Kidney epithelial cell (primary cell): ENCODE results near the gene PANK4. TPM values are rescaled to one million over a fixed set of nuclear protein-coding genes. Genes with fewer than 3 reads are reported as not detected.

Experiments
- DNase-seq: peaks from one replicate; pipeline ENCODE4 v3.0.0-alpha.2; 2010; ENCODE audit warnings: low read depth
- H3K27me3 ChIP-seq: 2 replicates; pipeline ENCODE4 v1.6.0; 2011; ENCODE audit warnings: low read length; ENCODE audit not compliant: control insufficient read depth, insufficient read depth
- H3K36me3 ChIP-seq: 2 replicates; pipeline ENCODE4 v1.5.1; 2011; ENCODE audit warnings: low read length; ENCODE audit not compliant: control insufficient read depth, insufficient read depth
- H3K4me3 ChIP-seq: 2 replicates; pipeline ENCODE4 v1.5.1; 2011; ENCODE audit warnings: low read depth, mild to moderate bottlenecking, control low read depth, low read length
- total RNA-seq: library from RNA; depleted of rRNA; stranded (reverse); fragments of >200 nt; gene quantifications from 2 replicates; pipeline ENCODE4 v1.2.3, GENCODE V29; 2015
- TF ChIP-seq, protein P1 (sequence below): IDR thresholded peaks from 2 replicates; pipeline ENCODE4 v1.5.1; 2011; ENCODE audit warnings: mild to moderate bottlenecking, moderate library complexity, low read length, control low read depth, inconsistent platforms; ENCODE audit not compliant: insufficient read depth, poor library complexity, severe bottlenecking

PANK4 gene
- total RNA-seq, 1 donor from 2014 or later = 28.9 TPM

DNA sequence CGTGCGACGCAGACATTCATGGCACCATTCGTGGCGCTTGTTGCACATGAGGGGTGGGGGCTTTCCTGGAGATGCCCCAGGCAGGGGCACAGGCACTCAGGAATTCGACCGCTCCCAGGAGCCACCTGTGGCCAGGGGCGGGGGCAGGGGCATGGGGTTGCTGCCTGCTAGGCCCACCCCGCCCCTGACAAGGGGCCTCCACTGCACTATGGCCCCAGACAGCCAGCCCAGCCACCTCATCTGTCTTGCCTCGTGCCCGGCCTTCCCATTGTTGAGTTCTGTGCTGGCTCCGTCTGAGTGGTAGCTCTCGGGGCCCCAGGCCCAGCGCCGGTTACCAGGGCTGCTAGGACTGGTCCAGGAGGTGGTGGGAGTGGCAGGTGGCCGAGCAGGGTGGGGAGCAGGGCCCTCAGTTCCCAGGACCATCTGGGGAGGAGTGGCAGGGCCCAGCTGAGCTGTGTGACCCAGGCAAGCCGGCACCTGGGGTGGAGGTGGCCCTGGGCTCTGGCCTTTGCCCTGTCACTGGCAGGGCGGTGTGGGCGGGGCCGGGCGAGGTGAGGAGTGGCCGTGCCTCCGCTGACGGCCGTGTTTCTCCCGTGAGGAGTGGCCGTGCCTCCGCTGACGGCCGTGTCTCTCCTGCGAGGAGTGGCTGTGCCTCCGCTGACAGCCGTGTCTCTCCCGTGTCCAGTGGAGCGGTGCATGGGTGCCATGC lies 48.5 kb downstream of the PANK4 start:
- no peak for DNase-seq
- Histone ChIP-seq H3K27me3 (peaks cover 18% of the 10 kb centered on the region), H3K36me3 (no peaks in the 10 kb centered on the region), H3K4me3 (no peak overlapping the region)
- TF ChIP-seq, protein P1, sequence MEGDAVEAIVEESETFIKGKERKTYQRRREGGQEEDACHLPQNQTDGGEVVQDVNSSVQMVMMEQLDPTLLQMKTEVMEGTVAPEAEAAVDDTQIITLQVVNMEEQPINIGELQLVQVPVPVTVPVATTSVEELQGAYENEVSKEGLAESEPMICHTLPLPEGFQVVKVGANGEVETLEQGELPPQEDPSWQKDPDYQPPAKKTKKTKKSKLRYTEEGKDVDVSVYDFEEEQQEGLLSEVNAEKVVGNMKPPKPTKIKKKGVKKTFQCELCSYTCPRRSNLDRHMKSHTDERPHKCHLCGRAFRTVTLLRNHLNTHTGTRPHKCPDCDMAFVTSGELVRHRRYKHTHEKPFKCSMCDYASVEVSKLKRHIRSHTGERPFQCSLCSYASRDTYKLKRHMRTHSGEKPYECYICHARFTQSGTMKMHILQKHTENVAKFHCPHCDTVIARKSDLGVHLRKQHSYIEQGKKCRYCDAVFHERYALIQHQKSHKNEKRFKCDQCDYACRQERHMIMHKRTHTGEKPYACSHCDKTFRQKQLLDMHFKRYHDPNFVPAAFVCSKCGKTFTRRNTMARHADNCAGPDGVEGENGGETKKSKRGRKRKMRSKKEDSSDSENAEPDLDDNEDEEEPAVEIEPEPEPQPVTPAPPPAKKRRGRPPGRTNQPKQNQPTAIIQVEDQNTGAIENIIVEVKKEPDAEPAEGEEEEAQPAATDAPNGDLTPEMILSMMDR = no peak

- Histone ChIP-seq H3K4me3 (no peak overlapping the region), H3K27me3 (peaks cover 22% of the 10 kb centered on the region), H3K36me3 (no peaks in the 10 kb centered on the region)
- no peak for DNase-seq
- TF ChIP-seq, protein P1 = no peak
Measured at GRCh38 chr1:2477309-2477708, 49.1 kb downstream of the PANK4 start.

DNA sequence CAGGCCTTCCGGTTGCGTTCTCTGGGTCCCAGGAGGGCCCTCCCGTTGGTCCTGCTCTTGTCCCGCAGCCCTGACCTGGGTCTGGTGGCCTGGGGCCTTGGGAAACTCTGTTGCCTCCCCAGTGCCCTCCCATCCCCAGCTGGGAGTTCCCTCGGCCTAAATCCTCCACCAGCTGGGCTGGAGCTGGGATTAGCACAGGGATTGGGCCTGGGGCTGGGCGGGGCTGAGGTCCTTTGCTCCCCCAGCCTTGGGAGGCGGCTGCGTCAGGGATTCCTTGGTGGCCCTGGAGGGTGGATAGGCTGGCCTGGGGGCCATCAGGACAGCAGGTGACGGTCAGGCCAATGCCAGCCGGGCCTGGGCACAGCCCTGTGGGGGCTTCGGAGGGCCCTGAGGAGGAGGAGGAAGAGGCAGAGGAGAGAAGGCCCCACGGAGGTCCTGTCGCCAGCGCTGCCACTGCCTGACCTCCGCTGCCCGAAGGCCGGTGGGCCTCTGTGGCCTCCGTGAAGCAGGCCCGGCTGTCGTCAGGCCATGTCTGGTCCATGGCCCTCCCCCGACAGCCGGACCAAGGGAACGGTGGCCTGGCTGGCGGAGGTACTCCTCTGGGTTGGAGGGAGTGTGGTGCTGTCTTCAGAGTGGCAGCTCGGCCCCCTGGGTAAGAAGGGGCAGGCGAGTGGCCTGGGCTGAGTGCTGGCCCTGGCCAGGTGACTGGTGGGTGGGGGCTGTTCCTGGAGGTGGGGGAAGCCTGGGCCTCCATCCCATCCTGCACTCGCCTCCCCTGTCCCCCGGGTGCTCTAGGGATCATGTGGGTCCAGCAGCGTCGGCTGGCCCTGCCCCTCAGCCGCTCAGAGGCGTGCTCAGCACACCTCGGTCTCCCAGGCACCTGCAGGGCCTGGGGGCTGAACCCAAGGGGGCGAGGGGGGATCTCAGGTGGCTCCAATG lies 50.1 kb downstream of the PANK4 start, which contains the start of gene PLCH2:
Gene PLCH2, plus strand, starts transcription at position 229 of the 939 bp plus-strand sequence. Its CDS starts 300 bp downstream, at position 529.
- peaks cover 31% of the 10 kb centered on the region for H3K27me3 ChIP-seq
- no peak for DNase-seq
- TF ChIP-seq, protein P1 = no peak
- H3K36me3 ChIP-seq = no peaks in the 10 kb centered on the region
- no peak within 1 kb of the TSS for H3K4me3 ChIP-seq

DNA sequence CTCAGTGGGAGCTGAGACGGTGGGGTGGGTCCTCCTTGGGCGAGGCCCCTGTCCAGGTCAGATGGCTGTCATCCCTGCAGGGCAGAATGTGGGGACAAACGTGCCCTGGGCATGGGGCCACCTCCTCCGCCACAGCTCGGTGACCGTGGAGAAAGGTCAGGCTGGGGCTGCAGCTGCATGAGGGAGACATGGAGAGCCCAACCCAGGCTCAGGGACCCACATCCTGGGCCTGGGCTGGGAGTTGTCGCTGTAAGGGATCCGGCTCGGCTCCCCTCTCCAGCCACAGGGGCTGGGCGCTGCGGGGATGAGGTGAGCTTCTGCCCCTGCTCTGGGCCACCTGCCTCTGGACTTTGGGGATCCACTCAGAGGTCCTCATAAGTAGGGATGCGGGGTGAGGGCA lies 50.8 kb downstream of the PANK4 start:
- TF ChIP-seq, protein P1 = no peak
- H3K4me3 ChIP-seq = no peak overlapping the region
- H3K36me3 ChIP-seq = no peaks in the 10 kb centered on the region
- peaks cover 37% of the 10 kb centered on the region for H3K27me3 ChIP-seq
- DNase-seq = no peak

GRCh38 chr1:2474933-2475371 lies 51.4 kb downstream of the PANK4 start:
- no peak for DNase-seq
- TF ChIP-seq, protein P1 = no peak
- Histone ChIP-seq H3K27me3 (peaks cover 38% of the 10 kb centered on the region), H3K4me3 (no peak overlapping the region), H3K36me3 (no peaks in the 10 kb centered on the region)
